MCF 10A (cell line): ENCODE data around the gene KRAS. TPM values are rescaled to one million over a fixed set of nuclear protein-coding genes. Genes with fewer than 3 reads are reported as not detected.
"Not testable (repeated sequence)": the region's sequence is repeated elsewhere in the genome, so short reads cannot be mapped to it uniquely, and the experiment has no call there.

ENCODE experiments used
- BruUV-seq: library from RNA; stranded (reverse); fragments of 400-500 nt; replicated peaks from 2 replicates; lab custom pipeline; 2021; lab: Mats Ljungman, UMichigan
- CTCF ChIA-PET: fragments of 300-600 bp; sonication (Branson Sonifier 250); formaldehyde crosslinking; extraction: SDS; loops from one replicate; lab custom pipeline; 2021; ENCODE audit warnings: antibody characterized with exemption, inconsistent platforms; lab: Yijun Ruan, JAX
- POLR2A ChIA-PET: fragments of 300-600, 350-650 bp; sonication (Branson Sonifier 250); formaldehyde crosslinking; extraction: SDS; loops from one replicate; lab custom pipeline; 2020; ENCODE audit warnings: antibody characterized with exemption, inconsistent platforms; lab: Yijun Ruan, JAX
- DNase-seq: peaks from one replicate; pipeline ENCODE4 v3.0.0-alpha.2; 2018; ENCODE audit not compliant: unreplicated experiment
- H3K27ac Mint-ChIP-seq: one replicate; pipeline ENCODE4 v1.8.0; 2022; ENCODE audit warnings: mild to moderate bottlenecking, low read depth, mixed read lengths; ENCODE audit not compliant: unreplicated experiment
- H3K27me3 Mint-ChIP-seq: one replicate; pipeline ENCODE4 v1.8.0; 2022; ENCODE audit warnings: mixed read lengths; ENCODE audit not compliant: insufficient read depth, unreplicated experiment
- H3K36me3 Mint-ChIP-seq: one replicate; pipeline ENCODE4 v1.8.0; 2022; ENCODE audit warnings: mild to moderate bottlenecking, moderate library complexity, mixed read lengths; ENCODE audit not compliant: insufficient read depth, unreplicated experiment
- H3K4me1 Mint-ChIP-seq: one replicate; pipeline ENCODE4 v1.8.0; 2022; ENCODE audit warnings: mixed read lengths; ENCODE audit not compliant: insufficient read depth, unreplicated experiment
- H3K4me3 Mint-ChIP-seq: one replicate; pipeline ENCODE4 v1.8.0; 2022; ENCODE audit warnings: mild to moderate bottlenecking, moderate library complexity, mixed read lengths; ENCODE audit not compliant: unreplicated experiment
- H3K9me3 Mint-ChIP-seq: one replicate; pipeline ENCODE4 v1.8.0; 2022; ENCODE audit warnings: mixed read lengths; ENCODE audit not compliant: unreplicated experiment
- CTCF ChIP-seq: fragments of 200-600 bp; IDR thresholded peaks from one replicate; pipeline ENCODE4 v1.8.0; 2022; ENCODE audit warnings: antibody characterized with exemption, mild to moderate bottlenecking; ENCODE audit not compliant: unreplicated experiment
- intact Hi-C: fragments of 100-400 bp; cut with micrococcal nuclease; formaldehyde crosslinking; loops from 2 replicates; pipeline ENCODE4 v1.14.1; 2022
- total RNA-seq: library from RNA; stranded (reverse); gene quantifications from 2 replicates; pipeline ENCODE4 v1.2.3, GENCODE V29; 2022

The KRAS gene
- total RNA-seq, 1 experiment from 2014 or later = 17.6 TPM

- ChIA-PET CTCF (interaction anchor here (0.5 to 1.5 kb wide), 2 partner anchors 28 to 304 kb away, joined by 3 read pairs; no protein-coding TSS in a partner anchor), POLR2A (interaction anchor here (0.6 to 0.7 kb wide), 2 partner anchors 10 to 43 kb away, joined by 3 to 5 read pairs; no protein-coding TSS in a partner anchor)
- no peaks in the 10 kb centered on the region for H3K4me1 Mint-ChIP-seq
- H3K9me3 Mint-ChIP-seq = no peaks in the 10 kb centered on the region
- no peaks in the 10 kb centered on the region for H3K36me3 Mint-ChIP-seq
- H3K27me3 Mint-ChIP-seq = no peaks in the 10 kb centered on the region
- no peak overlapping the region for H3K4me3 Mint-ChIP-seq
- no TSS peak for BruUV-seq
- TF ChIP-seq CTCF = no peak
- H3K27ac Mint-ChIP-seq = no peak overlapping the region
- no peak for DNase-seq
- intact Hi-C loops = no loop called here
Measured at GRCh38 chr12:25293653-25294052, 42.9 kb upstream of the KRAS start.

GRCh38 chr12:25292810-25293221 lies 42.1 kb upstream of the KRAS start:
- H3K36me3 Mint-ChIP-seq, H3K27ac Mint-ChIP-seq, H3K9me3 Mint-ChIP-seq, H3K4me1 Mint-ChIP-seq, BruUV-seq, POLR2A ChIA-PET, H3K4me3 Mint-ChIP-seq, H3K27me3 Mint-ChIP-seq, intact Hi-C loops, DNase-seq: not testable (repeated sequence)
- CTCF ChIA-PET = interaction anchor here (0.7 to 1.5 kb wide), 2 partner anchors 29 to 104 kb away, joined by 3 read pairs; no protein-coding TSS in a partner anchor

- Mint-ChIP-seq H3K36me3 (no peaks in the 10 kb centered on the region), H3K27me3 (no peaks in the 10 kb centered on the region), H3K4me1 (peaks cover 19% of the 10 kb centered on the region), H3K4me3 (no peak overlapping the region), H3K9me3 (no peaks in the 10 kb centered on the region), H3K27ac (no peak overlapping the region)
- ChIA-PET POLR2A (interaction anchor here (0.9 kb wide), 1 partner anchor 12 kb away, joined by 4 read pairs; no protein-coding TSS in a partner anchor), CTCF (interaction anchor here (0.6 to 0.8 kb wide), 2 partner anchors 11 to 124 kb away, joined by 3 to 5 read pairs; no protein-coding TSS in a partner anchor)
- intact Hi-C loops = no loop called here
- BruUV-seq = no TSS peak
- DNase-seq = no peak
- TF ChIP-seq CTCF = no peak
Measured at GRCh38 chr12:25287610-25288009, 36.9 kb upstream of the KRAS start.

GRCh38 chr12:25286837-25287236 lies 36.1 kb upstream of the KRAS start:
- peaks cover 19% of the 10 kb centered on the region for H3K4me1 Mint-ChIP-seq
- H3K27me3 Mint-ChIP-seq = no peaks in the 10 kb centered on the region
- CTCF ChIA-PET = no interaction called here
- POLR2A ChIA-PET = interaction anchor here (0.9 kb wide), 1 partner anchor 11 kb away, joined by 4 read pairs; no protein-coding TSS in a partner anchor
- intact Hi-C loops = no loop called here
- TF ChIP-seq CTCF = no peak
- H3K27ac Mint-ChIP-seq = no peak overlapping the region
- no peaks in the 10 kb centered on the region for H3K9me3 Mint-ChIP-seq
- DNase-seq = peak; percentile 40
- H3K36me3 Mint-ChIP-seq = no peaks in the 10 kb centered on the region
- no TSS peak for BruUV-seq
- H3K4me3 Mint-ChIP-seq = no peak overlapping the region
